T-helper 1 cell treated with Interleukin-12 subunit alpha and Interleukin-12 subunit beta and Interleukin-4 antibody, amounts not matched to agents 30 μg/mL and 1 μg/mL, for 36 hours (primary cell): ENCODE data around the gene DNAJB12.
"Not testable (repeated sequence)": the region's sequence is repeated elsewhere in the genome, so short reads cannot be mapped to it uniquely, and the experiment has no call there.

Experiments used
- H3K27ac Mint-ChIP-seq: one replicate; pipeline ENCODE4 v1.8.0; 2021; ENCODE audit warnings: mild to moderate bottlenecking, mixed read lengths
- H3K27me3 Mint-ChIP-seq: one replicate; pipeline ENCODE4 v1.8.0; 2021; ENCODE audit warnings: low read depth, mixed read lengths
- H3K36me3 Mint-ChIP-seq: one replicate; pipeline ENCODE4 v1.8.0; 2021; ENCODE audit warnings: low read depth, mixed read lengths
- H3K4me1 Mint-ChIP-seq: one replicate; pipeline ENCODE4 v1.8.0; 2021; ENCODE audit warnings: low read depth, mixed read lengths
- H3K4me3 Mint-ChIP-seq: one replicate; pipeline ENCODE4 v1.8.0; 2021; ENCODE audit warnings: mild to moderate bottlenecking, moderate library complexity, mixed read lengths
- H3K9me3 Mint-ChIP-seq: one replicate; pipeline ENCODE4 v1.8.0; 2021; ENCODE audit warnings: mixed read lengths

Gene DNAJB12

DNA sequence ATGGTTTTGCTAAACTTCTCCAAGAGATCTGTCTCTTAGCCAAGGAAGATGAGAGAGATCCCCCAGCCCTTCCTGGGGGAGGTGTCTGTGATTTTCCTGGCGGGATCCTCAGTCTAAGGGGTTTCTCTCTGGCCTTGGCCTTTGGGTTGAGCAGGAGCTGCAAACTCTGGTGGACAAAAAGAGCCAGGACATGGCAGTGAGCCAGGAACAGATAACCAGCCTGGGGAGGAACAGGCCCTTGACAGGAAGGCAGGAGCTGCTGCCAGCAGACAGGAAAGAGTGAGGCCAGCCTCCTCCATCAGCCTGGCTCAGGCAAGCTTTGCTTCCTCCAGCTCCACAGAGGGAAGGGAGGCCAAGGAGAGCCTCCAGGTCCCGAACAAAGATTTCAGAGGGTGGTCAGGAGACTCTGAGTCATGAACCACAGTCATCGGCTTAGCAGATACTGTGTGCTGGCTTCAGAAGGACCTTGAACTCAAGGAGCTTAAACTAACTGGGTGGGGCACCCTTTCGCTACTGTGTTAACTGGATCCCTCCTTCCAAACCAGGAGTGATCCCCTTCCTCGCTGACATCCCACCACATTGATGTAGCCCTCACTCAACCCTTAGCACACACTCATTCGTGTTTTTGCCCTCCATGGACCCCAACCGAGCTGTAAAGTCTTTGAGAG is 46.3 kb downstream of the DNAJB12 start:
- peaks cover 57% of the 10 kb centered on the region for H3K4me1 Mint-ChIP-seq

GRCh38 chr10:72307711-72308110 is 47.0 kb downstream of the DNAJB12 start:
- not testable (repeated sequence) for H3K36me3 Mint-ChIP-seq, H3K27me3 Mint-ChIP-seq, H3K4me3 Mint-ChIP-seq, H3K9me3 Mint-ChIP-seq
- peak overlapping the region; percentile 77 for H3K27ac Mint-ChIP-seq
- H3K4me1 Mint-ChIP-seq: peaks cover 54% of the 10 kb centered on the region

More for the DNA sequence above, 46.3 kb downstream of the DNAJB12 start:
- no peaks in the 10 kb centered on the region for H3K36me3 Mint-ChIP-seq
- H3K9me3 Mint-ChIP-seq: no peaks in the 10 kb centered on the region
- H3K27ac Mint-ChIP-seq: peak overlapping the region; percentile 77
- no peaks in the 10 kb centered on the region for H3K27me3 Mint-ChIP-seq
- no peak overlapping the region for H3K4me3 Mint-ChIP-seq

GRCh38 chr10:72306215-72306760 is 48.4 kb downstream of the DNAJB12 start:
- Mint-ChIP-seq H3K4me1 (peaks cover 50% of the 10 kb centered on the region), H3K4me3 (no peak overlapping the region), H3K27me3 (no peaks in the 10 kb centered on the region), H3K36me3 (no peaks in the 10 kb centered on the region), H3K27ac (peak overlapping the region; percentile 92), H3K9me3 (no peaks in the 10 kb centered on the region)

GRCh38 chr10:72303424-72304128 is 51.1 kb downstream of the DNAJB12 start:
- Mint-ChIP-seq H3K4me1 (peaks cover 41% of the 10 kb centered on the region), H3K9me3 (no peaks in the 10 kb centered on the region), H3K4me3 (no peak overlapping the region), H3K27ac (peak overlapping the region; percentile 49), H3K27me3 (no peaks in the 10 kb centered on the region), H3K36me3 (no peaks in the 10 kb centered on the region)

GRCh38 chr10:72298592-72299519 is 55.9 kb downstream of the DNAJB12 start:
- H3K27ac Mint-ChIP-seq: peak overlapping the region; percentile 100
- H3K9me3 Mint-ChIP-seq: no peaks in the 10 kb centered on the region
- no peaks in the 10 kb centered on the region for H3K27me3 Mint-ChIP-seq
- H3K4me3 Mint-ChIP-seq: peak overlapping the region; percentile 92
- H3K4me1 Mint-ChIP-seq: peaks cover 44% of the 10 kb centered on the region
- H3K36me3 Mint-ChIP-seq: peaks cover 9% of the 10 kb centered on the region

DNA sequence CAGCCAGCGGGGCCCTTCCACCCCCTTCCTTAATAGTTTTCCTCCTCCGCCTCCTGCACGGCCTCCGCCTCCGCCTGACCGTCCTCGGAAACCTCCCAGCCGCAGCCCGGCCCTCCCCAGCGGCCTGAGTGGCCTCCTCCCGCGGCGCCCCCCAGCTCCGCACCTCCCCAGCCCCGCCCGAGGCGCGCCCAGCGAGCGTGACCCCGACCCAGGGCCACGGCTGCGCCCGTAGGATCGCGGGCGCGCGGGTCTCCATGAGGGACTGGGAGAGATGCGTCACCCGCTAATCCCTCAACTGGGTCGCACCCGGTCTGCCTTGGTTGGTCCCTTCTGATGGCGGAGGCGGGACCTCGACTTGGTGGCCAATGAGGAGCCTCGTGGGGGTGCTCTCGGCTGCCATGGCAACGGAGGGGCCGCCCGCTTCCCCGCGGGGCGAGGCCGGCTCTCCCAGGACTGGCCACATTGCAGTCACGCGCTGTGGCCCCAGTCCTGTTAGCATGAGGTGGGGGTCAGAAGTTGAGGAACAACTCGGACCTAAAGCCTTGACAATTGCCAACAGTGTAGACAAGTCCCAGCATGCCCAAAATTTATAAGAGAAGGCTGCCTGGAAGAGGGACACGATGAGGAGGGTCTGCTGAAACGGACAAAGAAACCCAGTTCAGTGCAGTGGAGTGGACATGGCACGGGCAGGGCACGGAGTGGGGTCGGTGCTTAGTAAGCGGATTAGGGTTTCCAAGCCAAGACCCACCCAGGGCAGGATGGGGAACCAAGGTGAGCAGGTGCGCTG is 56.7 kb downstream of the DNAJB12 start:
- Mint-ChIP-seq H3K4me1 (peaks cover 48% of the 10 kb centered on the region), H3K4me3 (peak overlapping the region; percentile 92), H3K27ac (peak overlapping the region; percentile 100), H3K36me3 (peaks cover 9% of the 10 kb centered on the region), H3K9me3 (no peaks in the 10 kb centered on the region), H3K27me3 (no peaks in the 10 kb centered on the region)

DNA sequence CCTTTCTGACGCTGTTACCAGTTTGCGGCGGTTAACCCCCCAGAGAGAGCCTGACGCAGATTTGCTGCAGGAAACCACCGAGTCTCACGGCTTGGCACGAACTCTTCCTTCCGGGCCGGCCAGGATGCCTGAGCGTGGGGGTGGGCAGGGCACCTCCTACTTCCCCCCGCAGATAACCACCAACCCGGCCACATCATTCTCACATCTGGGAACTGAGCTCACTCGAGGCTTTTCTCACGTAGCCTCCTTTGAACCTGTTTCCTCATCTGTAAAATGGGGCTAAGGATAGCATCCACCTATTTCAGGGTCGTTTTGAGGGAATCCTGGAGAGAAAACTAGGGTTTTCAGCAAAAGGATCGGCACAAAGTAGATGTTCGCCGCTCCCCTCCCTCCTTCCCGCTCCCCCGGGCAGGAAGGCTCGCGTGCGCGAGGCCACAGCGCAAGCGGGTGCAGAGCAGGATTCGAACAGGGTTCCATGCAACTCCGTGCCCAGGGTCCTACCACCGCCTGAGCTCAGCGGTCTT is 57.4 kb downstream of the DNAJB12 start:
- Mint-ChIP-seq H3K36me3 (peaks cover 9% of the 10 kb centered on the region), H3K4me1 (peaks cover 55% of the 10 kb centered on the region), H3K27ac (peak overlapping the region; percentile 100), H3K4me3 (peak overlapping the region; percentile 92), H3K27me3 (no peaks in the 10 kb centered on the region), H3K9me3 (no peaks in the 10 kb centered on the region)

DNA sequence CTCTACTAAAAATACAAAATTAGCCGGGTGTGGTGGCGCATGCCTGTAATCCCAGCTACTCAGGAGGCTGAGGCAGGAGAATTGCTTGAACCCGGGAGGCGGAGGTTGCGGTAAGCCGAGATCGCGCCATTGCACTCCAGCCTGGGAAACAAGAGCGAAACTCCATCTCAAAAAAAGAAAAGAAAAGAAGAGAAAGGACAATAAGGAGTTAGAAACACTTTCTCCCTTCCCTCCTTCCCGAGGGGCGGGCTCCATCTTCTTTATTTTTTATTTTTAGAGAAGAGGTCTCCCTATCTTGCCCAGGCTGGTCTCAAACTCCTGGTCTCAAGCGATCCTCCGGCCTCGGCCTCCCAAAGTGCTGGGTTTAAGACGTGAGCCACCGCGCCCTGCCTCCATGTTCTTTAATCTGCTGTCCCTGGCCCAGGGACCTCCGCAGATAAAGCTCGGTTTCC is 57.9 kb downstream of the DNAJB12 start:
- not testable (repeated sequence) for H3K9me3 Mint-ChIP-seq, H3K27me3 Mint-ChIP-seq, H3K36me3 Mint-ChIP-seq
- peak overlapping the region; percentile 100 for H3K27ac Mint-ChIP-seq
- peaks cover 59% of the 10 kb centered on the region for H3K4me1 Mint-ChIP-seq
- peak overlapping the region; percentile 92 for H3K4me3 Mint-ChIP-seq

GRCh38 chr10:72295330-72295910 is 59.3 kb downstream of the DNAJB12 start:
- no peaks in the 10 kb centered on the region for H3K27me3 Mint-ChIP-seq
- peak overlapping the region; percentile 35 for H3K4me3 Mint-ChIP-seq
- peak overlapping the region; percentile 100 for H3K27ac Mint-ChIP-seq
- H3K9me3 Mint-ChIP-seq: no peaks in the 10 kb centered on the region
- H3K36me3 Mint-ChIP-seq: peaks cover 9% of the 10 kb centered on the region
- H3K4me1 Mint-ChIP-seq: peaks cover 63% of the 10 kb centered on the region

- peaks cover 52% of the 10 kb centered on the region for H3K4me1 Mint-ChIP-seq
- H3K36me3 Mint-ChIP-seq: peaks cover 6% of the 10 kb centered on the region
- H3K27me3 Mint-ChIP-seq: no peaks in the 10 kb centered on the region
- H3K27ac Mint-ChIP-seq: peak overlapping the region; percentile 93
- H3K9me3 Mint-ChIP-seq: no peaks in the 10 kb centered on the region
- peak overlapping the region; percentile 64 for H3K4me3 Mint-ChIP-seq
Measured at GRCh38 chr10:72292223-72292691, 62.5 kb downstream of the DNAJB12 start.

DNA sequence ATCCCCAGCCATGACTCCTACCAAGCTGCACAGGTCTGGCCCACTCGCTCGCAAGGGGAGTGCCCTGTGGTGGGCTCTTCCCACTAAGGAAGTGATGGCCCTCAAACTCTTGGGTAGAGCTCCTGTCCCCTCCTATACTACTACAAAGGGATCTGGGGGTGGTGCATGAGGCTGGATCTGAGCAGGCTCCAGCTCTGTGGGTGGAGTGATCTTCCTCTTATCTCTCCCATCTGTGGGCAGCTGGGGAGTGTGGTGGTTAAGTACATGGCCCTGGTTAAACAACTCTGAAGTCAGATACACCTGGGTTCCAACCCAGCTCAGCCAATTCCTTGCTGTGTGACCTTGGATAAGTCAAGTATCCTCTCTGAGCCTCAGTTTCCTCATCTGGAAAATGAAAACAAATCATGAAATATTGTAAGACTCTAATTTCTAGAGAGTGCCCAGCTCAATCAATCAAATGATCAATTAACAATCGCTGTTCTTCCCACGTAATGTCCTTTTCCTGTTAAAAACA is 63.6 kb downstream of the DNAJB12 start:
- H3K27ac Mint-ChIP-seq: peak overlapping the region; percentile 79
- H3K9me3 Mint-ChIP-seq: peaks cover 4% of the 10 kb centered on the region
- peaks cover 53% of the 10 kb centered on the region for H3K4me1 Mint-ChIP-seq
- H3K27me3 Mint-ChIP-seq: no peaks in the 10 kb centered on the region
- H3K36me3 Mint-ChIP-seq: peaks cover 3% of the 10 kb centered on the region
- H3K4me3 Mint-ChIP-seq: peak overlapping the region; percentile 63

- Mint-ChIP-seq H3K36me3 (peaks cover 3% of the 10 kb centered on the region), H3K4me3 (no peak overlapping the region), H3K9me3 (peaks cover 4% of the 10 kb centered on the region), H3K27me3 (no peaks in the 10 kb centered on the region), H3K4me1 (peaks cover 32% of the 10 kb centered on the region), H3K27ac (peak overlapping the region; percentile 50)
Measured at GRCh38 chr10:72285972-72286521, 68.7 kb downstream of the DNAJB12 start.

- no peaks in the 10 kb centered on the region for H3K27me3 Mint-ChIP-seq
- H3K4me3 Mint-ChIP-seq: no peak overlapping the region
- peaks cover 36% of the 10 kb centered on the region for H3K4me1 Mint-ChIP-seq
- H3K36me3 Mint-ChIP-seq: peaks cover 3% of the 10 kb centered on the region
- H3K9me3 Mint-ChIP-seq: peaks cover 4% of the 10 kb centered on the region
- no peak overlapping the region for H3K27ac Mint-ChIP-seq
Measured at GRCh38 chr10:72283131-72283530, 71.6 kb downstream of the DNAJB12 start.
